Measurements from ENCODE around the gene HS1BP3. TPM values are rescaled to one million over a fixed set of nuclear protein-coding genes. Genes with fewer than 3 reads are reported as not detected.

Gene HS1BP3
- total RNA-seq, 4 donors from 2014 or later = 33.1 to 63.0 (median 41.0) TPM

DNA sequence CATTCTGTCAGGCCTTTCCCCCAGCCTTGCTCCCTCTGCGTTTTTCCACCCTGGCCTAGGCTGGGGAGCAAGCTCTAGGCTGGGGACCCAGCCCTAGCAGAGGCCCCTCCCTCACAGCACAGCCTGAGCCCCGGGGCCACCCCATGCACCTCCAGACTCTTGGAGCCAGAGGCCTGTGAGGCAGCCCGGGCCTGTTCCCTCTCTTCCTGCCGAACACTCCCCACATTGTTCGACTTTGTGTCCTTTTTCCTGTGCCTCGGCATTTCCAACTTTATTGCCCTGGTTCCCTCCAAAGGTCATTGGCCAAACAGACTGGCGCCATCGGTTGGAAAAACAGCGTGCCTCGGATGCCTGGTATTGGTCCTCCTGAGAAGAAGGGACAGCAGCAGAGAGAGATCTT lies 79.7 kb downstream of the HS1BP3 start:
- H3K4me1 ChIP-seq = peaks cover 0 to 8% (median 0%) of the 10 kb centered on the region in 4 donors
- H3K27ac ChIP-seq = peak overlapping the region in 2 of 4 donors; percentile 10 to 30
- no peaks in the 10 kb centered on the region for H3K9me3 ChIP-seq
- no peak overlapping the region for H3K4me3 ChIP-seq
- no peaks in the 10 kb centered on the region for H3K36me3 ChIP-seq
- DNase-seq = no peak
- no peak for TF ChIP-seq POLR2A (IDR thresholded peaks at IDR 0.05)
- TF ChIP-seq, protein P1, sequence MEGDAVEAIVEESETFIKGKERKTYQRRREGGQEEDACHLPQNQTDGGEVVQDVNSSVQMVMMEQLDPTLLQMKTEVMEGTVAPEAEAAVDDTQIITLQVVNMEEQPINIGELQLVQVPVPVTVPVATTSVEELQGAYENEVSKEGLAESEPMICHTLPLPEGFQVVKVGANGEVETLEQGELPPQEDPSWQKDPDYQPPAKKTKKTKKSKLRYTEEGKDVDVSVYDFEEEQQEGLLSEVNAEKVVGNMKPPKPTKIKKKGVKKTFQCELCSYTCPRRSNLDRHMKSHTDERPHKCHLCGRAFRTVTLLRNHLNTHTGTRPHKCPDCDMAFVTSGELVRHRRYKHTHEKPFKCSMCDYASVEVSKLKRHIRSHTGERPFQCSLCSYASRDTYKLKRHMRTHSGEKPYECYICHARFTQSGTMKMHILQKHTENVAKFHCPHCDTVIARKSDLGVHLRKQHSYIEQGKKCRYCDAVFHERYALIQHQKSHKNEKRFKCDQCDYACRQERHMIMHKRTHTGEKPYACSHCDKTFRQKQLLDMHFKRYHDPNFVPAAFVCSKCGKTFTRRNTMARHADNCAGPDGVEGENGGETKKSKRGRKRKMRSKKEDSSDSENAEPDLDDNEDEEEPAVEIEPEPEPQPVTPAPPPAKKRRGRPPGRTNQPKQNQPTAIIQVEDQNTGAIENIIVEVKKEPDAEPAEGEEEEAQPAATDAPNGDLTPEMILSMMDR (IDR thresholded peaks at IDR 0.05) = no peak
- no peaks in the 10 kb centered on the region for H3K27me3 ChIP-seq

DNA sequence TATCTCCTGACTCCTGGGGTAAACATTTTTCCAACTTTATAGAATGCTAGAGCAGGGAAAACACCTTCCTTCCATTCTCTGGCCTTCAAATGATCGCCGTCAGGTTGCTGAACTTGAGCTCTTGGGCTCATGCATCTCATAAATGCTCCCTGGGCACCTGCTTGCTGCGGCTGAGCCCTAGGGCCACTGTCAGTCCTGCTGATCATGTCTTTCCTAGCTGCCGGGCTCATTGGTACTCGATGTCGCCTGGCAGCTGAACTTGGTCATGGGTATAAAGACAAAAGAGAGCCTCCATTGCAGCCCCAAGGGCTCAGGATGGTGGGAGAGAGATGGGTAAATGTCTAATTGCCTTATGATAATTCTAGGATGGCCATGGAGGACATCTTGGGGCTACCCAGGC lies 80.6 kb downstream of the HS1BP3 start:
- peak in 1 of 3 donors; percentile 39 for DNase-seq
- Histone ChIP-seq H3K36me3 (no peaks in the 10 kb centered on the region), H3K27ac (peak overlapping the region in 1 of 4 donors; percentile 30), H3K4me1 (peaks cover 0 to 8% (median 0%) of the 10 kb centered on the region in 4 donors), H3K27me3 (no peaks in the 10 kb centered on the region), H3K9me3 (no peaks in the 10 kb centered on the region), H3K4me3 (no peak overlapping the region)
- TF ChIP-seq, protein P1 (IDR thresholded peaks at IDR 0.05) = no peak
- TF ChIP-seq POLR2A (IDR thresholded peaks at IDR 0.05) = no peak

DNA sequence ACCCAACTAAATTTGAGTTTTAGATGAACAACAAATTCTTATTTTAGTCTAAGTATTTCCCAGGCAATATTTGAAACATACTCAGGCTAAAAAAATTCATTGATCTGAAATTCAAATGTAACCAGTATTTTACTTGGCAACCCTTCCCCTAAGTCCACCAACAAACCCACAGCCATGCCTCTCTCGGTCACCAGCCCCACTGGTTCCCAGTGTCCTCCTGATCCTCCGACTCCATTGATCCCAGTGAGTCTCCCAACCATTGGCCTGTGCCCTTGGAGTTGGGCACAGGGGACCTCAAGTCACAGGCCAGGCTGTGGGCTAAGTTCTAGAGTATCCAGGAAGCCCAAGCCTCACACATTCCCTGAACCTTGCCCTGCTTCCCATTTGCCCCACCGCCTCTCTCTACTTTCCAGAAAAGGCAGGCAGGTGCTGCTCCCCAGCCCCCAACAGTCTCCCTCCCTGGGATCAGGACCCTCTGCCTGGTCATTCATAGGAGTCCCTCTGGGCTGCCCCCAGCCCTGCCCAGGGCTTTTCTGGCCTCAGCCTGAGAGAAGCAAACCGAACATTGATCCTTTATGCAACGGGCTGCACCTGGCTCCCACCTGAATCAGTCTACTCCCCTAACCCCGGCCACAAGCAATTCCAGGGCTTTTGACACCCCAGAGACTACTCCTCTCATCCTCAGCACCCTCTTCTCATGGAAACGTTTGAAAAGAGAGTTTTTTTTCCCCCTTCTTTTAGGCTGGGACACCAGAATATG lies 81.3 kb downstream of the HS1BP3 start:
- Histone ChIP-seq H3K4me1 (peaks cover 0 to 8% (median 0%) of the 10 kb centered on the region in 4 donors), H3K36me3 (no peaks in the 10 kb centered on the region), H3K4me3 (no peak overlapping the region), H3K27ac (peak overlapping the region in 2 of 4 donors; percentile 42 to 51), H3K27me3 (no peaks in the 10 kb centered on the region), H3K9me3 (no peaks in the 10 kb centered on the region)
- DNase-seq = peak in 1 of 3 donors; percentile 14
- TF ChIP-seq, protein P1 (IDR thresholded peaks at IDR 0.05) = no peak
- no peak for TF ChIP-seq POLR2A (IDR thresholded peaks at IDR 0.05)

DNA sequence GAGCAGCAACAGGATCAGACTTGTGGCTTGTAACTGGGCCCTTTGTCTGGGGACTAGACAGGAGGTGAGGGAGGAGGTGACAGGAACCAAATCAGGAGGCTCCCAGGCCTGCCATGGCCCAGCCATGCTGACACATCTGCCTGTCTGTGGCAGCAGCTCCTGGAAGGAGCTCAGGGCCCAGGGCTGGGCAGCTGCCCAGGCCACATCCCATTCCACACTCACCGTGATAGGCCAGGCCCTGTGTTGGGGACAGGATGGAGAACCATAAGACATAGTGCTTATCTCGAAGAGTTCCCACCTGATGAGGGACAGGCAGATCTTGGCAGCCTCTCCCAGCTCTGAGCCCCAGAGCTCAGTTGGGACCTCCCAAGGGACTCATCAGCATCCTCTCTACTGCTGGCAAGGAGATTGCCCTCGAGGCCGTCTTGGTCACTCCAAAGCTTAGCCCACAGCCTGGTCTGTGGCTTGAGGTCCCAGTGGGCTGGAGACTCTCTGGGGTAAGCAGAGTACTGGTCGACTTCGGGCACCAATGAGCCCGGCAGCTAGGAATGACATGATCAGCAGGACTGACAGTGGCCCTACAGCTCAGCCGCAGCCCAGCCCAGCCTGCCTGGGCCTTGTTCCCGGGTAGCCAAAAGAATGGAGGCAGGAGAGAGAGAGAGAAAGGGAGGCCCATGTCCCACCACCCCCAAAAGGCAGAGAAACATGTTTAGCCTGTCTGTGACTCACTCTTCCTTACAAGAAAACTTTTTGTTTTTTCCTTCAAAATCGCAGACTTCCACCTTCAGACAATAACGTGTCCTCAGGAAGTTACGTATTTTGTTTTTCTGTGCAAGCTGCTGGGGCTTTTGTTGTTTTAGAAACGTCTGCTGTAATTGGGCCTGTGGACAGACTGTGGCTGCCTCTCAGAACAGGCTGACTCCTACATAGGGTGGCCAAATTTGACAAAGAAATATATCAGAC lies 82.1 kb downstream of the HS1BP3 start:
- Histone ChIP-seq H3K27me3 (no peaks in the 10 kb centered on the region), H3K4me1 (peaks cover 0 to 8% (median 0%) of the 10 kb centered on the region in 4 donors), H3K27ac (peak overlapping the region in 2 of 4 donors; percentile 42 to 51), H3K36me3 (no peaks in the 10 kb centered on the region), H3K4me3 (no peak overlapping the region), H3K9me3 (no peaks in the 10 kb centered on the region)
- TF ChIP-seq, protein P1 (IDR thresholded peaks at IDR 0.05) = no peak
- TF ChIP-seq POLR2A (IDR thresholded peaks at IDR 0.05) = no peak
- DNase-seq = peak in 1 of 3 donors; percentile 48

DNA sequence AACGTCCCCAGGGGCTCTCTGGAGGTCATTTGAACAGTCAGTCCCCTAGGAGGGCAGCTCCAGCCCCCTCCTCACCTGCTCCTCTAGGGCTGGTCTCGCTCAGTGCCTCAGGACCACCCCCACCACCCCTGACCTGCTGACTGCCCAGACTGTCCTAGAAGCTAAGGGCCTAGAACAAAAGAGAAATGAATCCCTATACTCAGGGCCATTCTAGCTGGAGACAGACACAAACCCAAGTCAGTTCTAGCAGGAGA lies 83.0 kb downstream of the HS1BP3 start:
- Histone ChIP-seq H3K4me1 (peaks cover 0 to 8% (median 0%) of the 10 kb centered on the region in 4 donors), H3K27me3 (no peaks in the 10 kb centered on the region), H3K4me3 (no peak overlapping the region), H3K36me3 (no peaks in the 10 kb centered on the region), H3K27ac (no peak overlapping the region), H3K9me3 (no peaks in the 10 kb centered on the region)
- no peak for DNase-seq
- TF ChIP-seq, protein P1 (IDR thresholded peaks at IDR 0.05) = no peak
- TF ChIP-seq POLR2A (IDR thresholded peaks at IDR 0.05) = no peak

Other genes starting within 250 kb of the HS1BP3 start
- gene RHOB, start 204.0 kb downstream of the HS1BP3 start, total RNA-seq = 100 to 1,000 TPM in 3 of 4 donors, 10 to 100 TPM in 1; 61.6 to 488 (median 202) TPM
- 1 to 10 TPM in 1 of 4 donors, under 1 TPM in 3; 0.09 to 1.7 (median 0.38) TPM for gene GDF7, start 16.0 kb upstream of the HS1BP3 start, total RNA-seq
- gene LDAH, start 172.0 kb upstream of the HS1BP3 start, total RNA-seq = 10 to 100 TPM in 3 of 4 donors, 1 to 10 TPM in 1; 7.4 to 14.5 (median 13.5) TPM